Measurements from ENCODE around the gene GBE1.

- TF ChIP-seq, protein P1, sequence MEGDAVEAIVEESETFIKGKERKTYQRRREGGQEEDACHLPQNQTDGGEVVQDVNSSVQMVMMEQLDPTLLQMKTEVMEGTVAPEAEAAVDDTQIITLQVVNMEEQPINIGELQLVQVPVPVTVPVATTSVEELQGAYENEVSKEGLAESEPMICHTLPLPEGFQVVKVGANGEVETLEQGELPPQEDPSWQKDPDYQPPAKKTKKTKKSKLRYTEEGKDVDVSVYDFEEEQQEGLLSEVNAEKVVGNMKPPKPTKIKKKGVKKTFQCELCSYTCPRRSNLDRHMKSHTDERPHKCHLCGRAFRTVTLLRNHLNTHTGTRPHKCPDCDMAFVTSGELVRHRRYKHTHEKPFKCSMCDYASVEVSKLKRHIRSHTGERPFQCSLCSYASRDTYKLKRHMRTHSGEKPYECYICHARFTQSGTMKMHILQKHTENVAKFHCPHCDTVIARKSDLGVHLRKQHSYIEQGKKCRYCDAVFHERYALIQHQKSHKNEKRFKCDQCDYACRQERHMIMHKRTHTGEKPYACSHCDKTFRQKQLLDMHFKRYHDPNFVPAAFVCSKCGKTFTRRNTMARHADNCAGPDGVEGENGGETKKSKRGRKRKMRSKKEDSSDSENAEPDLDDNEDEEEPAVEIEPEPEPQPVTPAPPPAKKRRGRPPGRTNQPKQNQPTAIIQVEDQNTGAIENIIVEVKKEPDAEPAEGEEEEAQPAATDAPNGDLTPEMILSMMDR (IDR thresholded peaks at IDR 0.05 in 2 of 3, conservative IDR thresholded peaks at IDR 0.05 in 1 of 3; ENCODE audit: control insufficient read depth in 2 of 3, extremely low read depth in 1 of 3, insufficient read depth in 1 of 3, low read depth in 3 of 3, low read length in 3 of 3), result no peak
- TF ChIP-seq MYC (IDR thresholded peaks at IDR 0.05; ENCODE audit: insufficient read depth, insufficient read length, insufficient replicate concordance, low read length, severe bottlenecking) (no peak), SMC3 (IDR thresholded peaks at IDR 0.05; ENCODE audit: borderline replicate concordance, low read length) (no peak), JUNB (IDR thresholded peaks at IDR 0.05) (no peak), NFIC (IDR thresholded peaks at IDR 0.05; ENCODE audit: low read depth, low read length) (no peak)
Observed at GRCh38 chr3:81660036-81660435, 101.4 kb downstream of the GBE1 start.
